IgD-negative memory B cell (primary cell): ENCODE measurements around the gene ARHGAP12. TPM values are rescaled to one million over a fixed set of nuclear protein-coding genes. Genes with fewer than 3 reads are reported as not detected.
A peak's percentile ranks its signal among the peaks of the same experiment; 100 is the strongest.

Experiments used
- H3K27ac Mint-ChIP-seq, 3 donors: one replicate each; pipeline ENCODE4 v1.8.0; 2020 to 2022; ENCODE audit warnings: mild to moderate bottlenecking in 3 of 3, mixed read lengths in 3 of 3, moderate library complexity in 1 of 3
- H3K27me3 Mint-ChIP-seq: one replicate; pipeline ENCODE4 v1.8.0; 2021; ENCODE audit warnings: mixed read lengths
- H3K36me3 Mint-ChIP-seq: one replicate; pipeline ENCODE4 v1.8.0; 2020; ENCODE audit warnings: mild to moderate bottlenecking, mixed read lengths
- H3K4me1 Mint-ChIP-seq, 3 donors: one replicate each; pipeline ENCODE4 v1.8.0; 2020 to 2022; ENCODE audit warnings: mixed read lengths in 3 of 3, mild to moderate bottlenecking in 1 of 3
- H3K4me3 Mint-ChIP-seq, 4 donors: one replicate each; pipeline ENCODE4 v1.8.0; 2020 to 2022; ENCODE audit warnings: mild to moderate bottlenecking in 4 of 4, mixed read lengths in 4 of 4, moderate library complexity in 3 of 4
- H3K9me3 Mint-ChIP-seq, 3 donors: one replicate each; pipeline ENCODE4 v1.8.0; 2020 to 2021; ENCODE audit warnings: mixed read lengths in 3 of 3, mild to moderate bottlenecking in 1 of 3
- polyA plus RNA-seq: library from polyadenylated mRNA; unstranded; fragments of 300-500 nt; fragmentation: Illumina TruSeq; gene quantifications from one replicate; pipeline ENCODE4 v1.2.3, GENCODE V29; 2021

ARHGAP12 gene
- polyA plus RNA-seq, 1 donor from 2014 or later, result 10.0 TPM

GRCh38 chr10:31924833-31925232 lies 3.8 kb downstream of the ARHGAP12 start:
- H3K4me1 Mint-ChIP-seq, result peaks cover 23 to 52% (median 39%) of the 10 kb centered on the region in 3 donors
- H3K9me3 Mint-ChIP-seq, result no peaks in the 10 kb centered on the region
- H3K4me3 Mint-ChIP-seq, result peak overlapping the region in 1 of 4 donors; percentile 14
- H3K36me3 Mint-ChIP-seq, result peaks cover 2% of the 10 kb centered on the region
- no peak overlapping the region for H3K27ac Mint-ChIP-seq
- H3K27me3 Mint-ChIP-seq, result peaks cover 1% of the 10 kb centered on the region

GRCh38 chr10:31923389-31923788 lies 5.2 kb downstream of the ARHGAP12 start:
- H3K4me3 Mint-ChIP-seq, result no peak overlapping the region
- peaks cover 1% of the 10 kb centered on the region for H3K27me3 Mint-ChIP-seq
- no peak overlapping the region for H3K27ac Mint-ChIP-seq
- peaks cover 24 to 54% (median 47%) of the 10 kb centered on the region in 3 donors for H3K4me1 Mint-ChIP-seq
- peaks cover 2% of the 10 kb centered on the region for H3K36me3 Mint-ChIP-seq
- no peaks in the 10 kb centered on the region for H3K9me3 Mint-ChIP-seq

DNA sequence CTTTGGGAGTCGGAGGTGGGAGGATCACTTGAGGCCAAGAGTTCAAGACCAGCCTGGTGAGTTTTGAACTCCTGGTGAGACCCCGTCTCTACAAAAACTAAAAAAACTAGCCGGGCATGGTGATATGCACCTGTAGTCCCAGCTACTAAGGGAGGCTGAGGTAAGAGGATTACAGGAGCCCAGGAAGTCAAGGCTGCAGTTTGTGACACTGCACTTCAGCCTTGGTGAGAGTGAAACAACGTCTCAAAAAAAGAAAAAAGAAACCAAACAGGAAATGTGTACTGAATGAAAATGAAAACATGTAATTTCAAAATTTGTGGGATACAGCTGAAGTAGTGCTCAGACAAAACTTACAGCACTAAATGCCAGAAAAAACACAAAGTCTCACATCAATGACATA lies 7.6 kb downstream of the ARHGAP12 start:
- peak overlapping the region in 2 of 3 donors; percentile 7 to 48 for H3K27ac Mint-ChIP-seq
- H3K4me3 Mint-ChIP-seq, result peak overlapping the region in 2 of 4 donors; percentile 55 to 87
- H3K9me3 Mint-ChIP-seq, result no peaks in the 10 kb centered on the region

DNA sequence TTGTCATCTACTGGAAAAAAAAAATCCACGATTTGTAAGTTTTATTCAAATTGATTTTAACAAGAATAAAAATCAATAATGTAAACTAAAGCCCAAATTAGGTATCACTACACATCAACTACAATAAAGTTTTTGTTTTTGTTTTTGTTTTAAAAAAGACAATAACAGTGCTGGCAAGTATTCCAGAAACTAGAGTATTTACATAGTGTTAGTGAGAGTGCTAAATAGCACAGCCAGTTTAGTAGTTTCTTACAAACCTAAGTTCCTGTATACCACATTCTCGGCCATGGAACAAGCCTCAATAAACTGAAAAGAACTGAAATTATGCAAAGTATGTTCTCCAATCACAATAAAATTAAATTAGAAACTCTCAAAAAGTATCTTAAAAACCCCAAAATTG lies 8.1 kb downstream of the ARHGAP12 start:
- Mint-ChIP-seq H3K9me3 (no peaks in the 10 kb centered on the region), H3K4me1 (peaks cover 23 to 47% (median 41%) of the 10 kb centered on the region in 3 donors), H3K36me3 (peaks cover 10% of the 10 kb centered on the region), H3K27ac (no peak overlapping the region), H3K4me3 (no peak overlapping the region), H3K27me3 (peaks cover 1% of the 10 kb centered on the region)

More for the DNA sequence above, 7.6 kb downstream of the ARHGAP12 start:
- H3K36me3 Mint-ChIP-seq, result peaks cover 8% of the 10 kb centered on the region
- H3K27me3 Mint-ChIP-seq, result peaks cover 1% of the 10 kb centered on the region
- H3K4me1 Mint-ChIP-seq, result peaks cover 24 to 47% (median 41%) of the 10 kb centered on the region in 3 donors

DNA sequence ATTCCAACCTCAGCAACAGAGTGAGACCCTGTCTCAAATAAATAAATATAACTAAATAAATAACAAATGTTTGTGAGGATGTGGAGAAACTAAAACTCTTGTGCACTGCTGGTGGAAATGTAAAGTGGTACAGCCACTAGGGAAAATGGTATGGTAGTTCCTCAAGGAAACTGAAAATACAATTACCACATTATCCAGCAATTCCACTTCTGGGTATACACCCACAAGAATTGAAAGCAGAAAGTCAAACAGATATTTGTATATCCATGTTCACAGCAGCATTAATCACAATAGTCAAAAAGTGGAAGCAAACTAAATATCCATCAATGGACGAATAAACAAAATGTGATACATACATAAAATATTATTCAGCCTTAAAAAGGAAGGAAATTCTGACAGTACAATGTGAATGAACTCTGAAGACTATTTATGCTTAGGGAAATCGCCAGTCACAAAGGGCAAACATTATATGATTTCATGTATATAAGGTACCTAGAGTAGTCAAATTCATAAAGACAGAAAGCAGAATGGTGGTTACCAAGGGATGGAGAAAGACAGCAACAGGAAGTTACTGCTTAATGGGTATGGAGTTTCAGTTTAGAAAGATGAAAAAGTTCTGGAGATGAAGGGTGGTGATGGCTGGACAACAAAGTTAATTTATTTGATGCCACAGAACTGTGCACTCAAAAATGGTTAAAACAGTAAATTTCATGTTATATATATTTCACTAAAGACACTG lies 9.8 kb downstream of the ARHGAP12 start:
- peaks cover 31 to 44% (median 36%) of the 10 kb centered on the region in 3 donors for H3K4me1 Mint-ChIP-seq
- peak overlapping the region in 1 of 3 donors; percentile 6 for H3K27ac Mint-ChIP-seq
- no peaks in the 10 kb centered on the region for H3K9me3 Mint-ChIP-seq
- peak overlapping the region in 1 of 4 donors; percentile 63 for H3K4me3 Mint-ChIP-seq
- H3K36me3 Mint-ChIP-seq, result peaks cover 10% of the 10 kb centered on the region
- H3K27me3 Mint-ChIP-seq, result peaks cover 1% of the 10 kb centered on the region

DNA sequence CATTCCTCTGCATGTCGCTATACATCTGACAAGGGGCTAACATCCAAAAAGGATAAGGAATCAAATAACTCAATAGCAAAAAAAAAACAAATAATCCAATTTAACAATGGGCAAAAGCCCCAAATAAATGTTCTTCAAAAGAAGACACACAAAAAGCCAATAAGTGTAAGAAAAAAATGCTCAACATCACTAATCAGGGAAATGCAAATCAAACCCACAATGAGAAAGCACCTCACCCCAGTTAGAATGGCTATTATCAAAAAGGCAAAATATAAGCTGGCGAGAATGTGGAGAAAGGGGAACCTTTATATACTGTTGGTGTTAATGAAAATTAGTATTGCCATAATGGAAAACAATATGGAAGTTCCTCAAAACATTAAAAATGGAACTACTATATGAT lies 14.3 kb downstream of the ARHGAP12 start:
- peaks cover 8% of the 10 kb centered on the region for H3K36me3 Mint-ChIP-seq
- no peaks in the 10 kb centered on the region for H3K9me3 Mint-ChIP-seq
- H3K27ac Mint-ChIP-seq, result no peak overlapping the region
- H3K4me3 Mint-ChIP-seq, result no peak overlapping the region
- no peaks in the 10 kb centered on the region for H3K27me3 Mint-ChIP-seq
- peaks cover 32 to 63% (median 45%) of the 10 kb centered on the region in 3 donors for H3K4me1 Mint-ChIP-seq

GRCh38 chr10:31912898-31913850 lies 15.5 kb downstream of the ARHGAP12 start:
- Mint-ChIP-seq H3K9me3 (no peaks in the 10 kb centered on the region), H3K4me1 (peaks cover 25 to 68% (median 36%) of the 10 kb centered on the region in 3 donors), H3K27ac (peak overlapping the region in 1 of 3 donors; percentile 37), H3K4me3 (peak overlapping the region in 1 of 4 donors; percentile 7), H3K27me3 (no peaks in the 10 kb centered on the region), H3K36me3 (peaks cover 12% of the 10 kb centered on the region)

GRCh38 chr10:31912289-31912688 lies 16.3 kb downstream of the ARHGAP12 start:
- Mint-ChIP-seq H3K4me3 (no peak overlapping the region), H3K27ac (peak overlapping the region in 1 of 3 donors; percentile 59), H3K36me3 (peaks cover 9% of the 10 kb centered on the region), H3K27me3 (no peaks in the 10 kb centered on the region), H3K4me1 (peaks cover 19 to 68% (median 34%) of the 10 kb centered on the region in 3 donors), H3K9me3 (no peaks in the 10 kb centered on the region)

- Mint-ChIP-seq H3K4me1 (peaks cover 19 to 59% (median 34%) of the 10 kb centered on the region in 3 donors), H3K9me3 (no peaks in the 10 kb centered on the region), H3K27me3 (no peaks in the 10 kb centered on the region), H3K36me3 (peaks cover 14% of the 10 kb centered on the region), H3K4me3 (no peak overlapping the region), H3K27ac (no peak overlapping the region)
Measured at GRCh38 chr10:31910016-31910415, 18.6 kb downstream of the ARHGAP12 start.

GRCh38 chr10:31908157-31908556 lies 20.5 kb downstream of the ARHGAP12 start:
- H3K27me3 Mint-ChIP-seq, result no peaks in the 10 kb centered on the region
- no peak overlapping the region for H3K4me3 Mint-ChIP-seq
- peaks cover 14% of the 10 kb centered on the region for H3K36me3 Mint-ChIP-seq
- no peaks in the 10 kb centered on the region for H3K9me3 Mint-ChIP-seq
- H3K27ac Mint-ChIP-seq, result no peak overlapping the region
- H3K4me1 Mint-ChIP-seq, result peaks cover 8 to 41% (median 23%) of the 10 kb centered on the region in 3 donors

DNA sequence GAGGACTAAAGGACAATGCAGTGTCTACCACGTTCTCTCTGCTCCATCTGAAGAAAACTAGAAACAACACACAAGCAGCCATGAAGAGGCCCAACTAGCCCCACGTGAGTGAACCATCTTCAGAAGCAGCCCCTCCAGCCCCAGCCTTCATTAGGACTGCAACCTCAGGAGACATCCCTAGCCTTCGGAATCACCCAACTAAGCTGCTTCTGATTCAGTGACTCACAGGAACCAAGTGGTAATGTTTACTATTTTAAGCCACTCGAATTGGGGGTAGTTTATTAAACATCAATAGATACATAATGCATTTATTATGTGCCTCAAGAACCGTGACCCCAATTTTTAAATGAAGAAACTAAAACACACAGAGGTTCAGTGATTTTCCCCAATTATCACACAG lies 22.6 kb downstream of the ARHGAP12 start:
- Mint-ChIP-seq H3K36me3 (peaks cover 23% of the 10 kb centered on the region), H3K4me1 (peaks cover 2 to 27% (median 14%) of the 10 kb centered on the region in 3 donors), H3K27me3 (no peaks in the 10 kb centered on the region), H3K9me3 (no peaks in the 10 kb centered on the region), H3K4me3 (no peak overlapping the region), H3K27ac (no peak overlapping the region)

GRCh38 chr10:31905586-31905985 lies 23.0 kb downstream of the ARHGAP12 start:
- peaks cover 23% of the 10 kb centered on the region for H3K36me3 Mint-ChIP-seq
- peaks cover 2 to 27% (median 12%) of the 10 kb centered on the region in 3 donors for H3K4me1 Mint-ChIP-seq

DNA sequence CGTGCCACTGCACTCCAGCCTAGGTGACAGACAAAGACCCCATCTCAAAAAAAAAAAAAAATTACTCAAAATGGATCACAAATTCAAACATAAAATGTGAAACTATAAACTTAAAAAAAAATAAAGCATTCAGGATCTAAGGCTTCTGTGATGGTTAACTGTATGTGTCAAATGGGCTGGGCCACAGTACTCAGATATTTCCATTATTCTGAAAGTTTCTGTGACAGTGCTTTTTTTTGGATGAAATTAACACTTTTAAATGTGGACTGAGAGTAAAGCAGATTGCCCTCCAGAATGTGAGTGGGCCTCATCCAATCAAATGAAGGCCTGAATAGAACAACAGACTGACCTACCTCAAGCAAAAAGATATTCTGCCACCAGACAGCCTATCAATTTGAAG lies 26.0 kb downstream of the ARHGAP12 start:
- Mint-ChIP-seq H3K27ac (no peak overlapping the region), H3K27me3 (no peaks in the 10 kb centered on the region), H3K4me1 (peaks cover 10 to 28% (median 22%) of the 10 kb centered on the region in 3 donors), H3K36me3 (peaks cover 19% of the 10 kb centered on the region), H3K4me3 (no peak overlapping the region), H3K9me3 (peaks cover 0 to 2% (median 0%) of the 10 kb centered on the region in 3 donors)

More at GRCh38 chr10:31905586-31905985, 23.0 kb downstream of the ARHGAP12 start:
- no peak overlapping the region for H3K4me3 Mint-ChIP-seq
- no peaks in the 10 kb centered on the region for H3K27me3 Mint-ChIP-seq
- no peak overlapping the region for H3K27ac Mint-ChIP-seq
- H3K9me3 Mint-ChIP-seq, result no peaks in the 10 kb centered on the region

DNA sequence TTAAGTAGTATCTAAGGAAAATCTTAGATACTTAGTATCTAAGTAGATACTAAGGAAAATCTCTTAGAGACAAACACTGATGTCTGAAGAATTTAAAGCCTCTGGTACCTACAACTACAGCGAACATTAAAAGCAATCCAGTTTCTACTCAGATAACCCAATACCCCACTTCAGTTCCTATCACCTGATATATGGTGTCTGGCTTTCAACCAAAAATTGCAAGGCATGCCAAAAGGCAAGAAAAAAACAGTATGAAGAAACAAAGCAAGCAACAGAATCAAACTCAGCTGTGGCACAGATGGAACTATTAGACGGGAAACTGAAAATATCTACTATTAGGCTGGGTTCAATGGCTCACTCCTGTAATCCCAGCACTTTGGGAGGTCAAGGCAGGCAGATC lies 31.1 kb downstream of the ARHGAP12 start:
- Mint-ChIP-seq H3K36me3 (peaks cover 9% of the 10 kb centered on the region), H3K9me3 (peaks cover 0 to 2% (median 0%) of the 10 kb centered on the region in 3 donors), H3K4me3 (no peak overlapping the region), H3K27me3 (no peaks in the 10 kb centered on the region), H3K4me1 (peaks cover 22 to 37% (median 31%) of the 10 kb centered on the region in 3 donors), H3K27ac (peak overlapping the region in 2 of 3 donors; percentile 24 to 37)

- H3K27ac Mint-ChIP-seq, result peak overlapping the region in 1 of 3 donors; percentile 37
- peaks cover 22 to 36% (median 31%) of the 10 kb centered on the region in 3 donors for H3K4me1 Mint-ChIP-seq
- H3K9me3 Mint-ChIP-seq, result peaks cover 0 to 2% (median 0%) of the 10 kb centered on the region in 3 donors
- H3K36me3 Mint-ChIP-seq, result peaks cover 8% of the 10 kb centered on the region
- H3K4me3 Mint-ChIP-seq, result peak overlapping the region in 1 of 4 donors; percentile 61
- no peaks in the 10 kb centered on the region for H3K27me3 Mint-ChIP-seq
Measured at GRCh38 chr10:31896968-31897384, 31.7 kb downstream of the ARHGAP12 start.
